ENCODE results near the gene SLC16A9.
"Not testable (repeated sequence)": the region's sequence is repeated elsewhere in the genome, so short reads cannot be mapped to it uniquely, and the experiment has no call there.

Gene SLC16A9

GRCh38 chr10:59709395-59710125 is at the start of gene SLC16A9:
TSS of gene SLC16A9 (minus strand) at chr10:59709850. CDS start at chr10:59684291, 25,559 bp downstream.
- DNase-seq (ENCODE audit: low read depth) = no peak

GRCh38 chr10:59757966-59758365 is 48.3 kb upstream of the SLC16A9 start:
- no peak for DNase-seq (ENCODE audit: low read depth)

GRCh38 chr10:59754951-59755350 is 45.3 kb upstream of the SLC16A9 start:
- no peak for DNase-seq (ENCODE audit: low read depth)

GRCh38 chr10:59753267-59753666 is 43.6 kb upstream of the SLC16A9 start, which contains the start of gene MRLN:
TSS of gene MRLN (minus strand) at chr10:59753455.
- no peak for DNase-seq (ENCODE audit: low read depth)

- no peak for DNase-seq (ENCODE audit: low read depth)
Observed at GRCh38 chr10:59752278-59752940, 42.8 kb upstream of the SLC16A9 start.

GRCh38 chr10:59750155-59750945 is 40.7 kb upstream of the SLC16A9 start:
- no peak for DNase-seq (ENCODE audit: low read depth)

- no peak for DNase-seq (ENCODE audit: low read depth)
Observed at GRCh38 chr10:59748834-59749233, 39.2 kb upstream of the SLC16A9 start.

GRCh38 chr10:59745163-59745650 is 35.6 kb upstream of the SLC16A9 start:
- DNase-seq (ENCODE audit: low read depth) = no peak

GRCh38 chr10:59744762-59745161 is 35.1 kb upstream of the SLC16A9 start:
- not testable (repeated sequence) for DNase-seq (ENCODE audit: low read depth)

GRCh38 chr10:59744156-59744555 is 34.5 kb upstream of the SLC16A9 start:
- not testable (repeated sequence) for DNase-seq (ENCODE audit: low read depth)

- DNase-seq (ENCODE audit: low read depth) = no peak
Observed at GRCh38 chr10:59741583-59741982, 31.9 kb upstream of the SLC16A9 start.

GRCh38 chr10:59741048-59741447 is 31.4 kb upstream of the SLC16A9 start:
- DNase-seq (ENCODE audit: low read depth) = no peak

- no peak for DNase-seq (ENCODE audit: low read depth)
Observed at GRCh38 chr10:59736749-59737148, 27.1 kb upstream of the SLC16A9 start.

GRCh38 chr10:59735296-59735695 is 25.6 kb upstream of the SLC16A9 start:
- no peak for DNase-seq (ENCODE audit: low read depth)

GRCh38 chr10:59734014-59734462 is 24.4 kb upstream of the SLC16A9 start:
- no peak for DNase-seq (ENCODE audit: low read depth)

GRCh38 chr10:59733321-59734013 is 23.8 kb upstream of the SLC16A9 start:
- DNase-seq (ENCODE audit: low read depth) = not testable (repeated sequence)

GRCh38 chr10:59732849-59733248 is 23.2 kb upstream of the SLC16A9 start:
- not testable (repeated sequence) for DNase-seq (ENCODE audit: low read depth)

- not testable (repeated sequence) for DNase-seq (ENCODE audit: low read depth)
Observed at GRCh38 chr10:59729167-59729566, 19.5 kb upstream of the SLC16A9 start.

GRCh38 chr10:59724098-59724938 is 14.7 kb upstream of the SLC16A9 start:
- DNase-seq (ENCODE audit: low read depth) = no peak

GRCh38 chr10:59720377-59720776 is 10.7 kb upstream of the SLC16A9 start:
- DNase-seq (ENCODE audit: low read depth) = no peak

GRCh38 chr10:59719374-59719773 is 9.7 kb upstream of the SLC16A9 start:
- no peak for DNase-seq (ENCODE audit: low read depth)
